Left kidney (tissue), 2 donors: Measurements from ENCODE around the gene MTHFR. TPM values are rescaled to one million over a fixed set of nuclear protein-coding genes. Genes with fewer than 3 reads are reported as not detected.

Source experiments
- DNase-seq: peaks from one replicate; pipeline ENCODE4 v3.0.0-alpha.2; 2013
- polyA plus RNA-seq: library from polyadenylated mRNA; unstranded; fragments of 120-200 nt; gene quantifications from one replicate; pipeline ENCODE4 v1.2.1, GENCODE V29; 2013; ENCODE audit not compliant: insufficient read length

Gene MTHFR
- polyA plus RNA-seq, 1 donor = 24.9 TPM

DNA sequence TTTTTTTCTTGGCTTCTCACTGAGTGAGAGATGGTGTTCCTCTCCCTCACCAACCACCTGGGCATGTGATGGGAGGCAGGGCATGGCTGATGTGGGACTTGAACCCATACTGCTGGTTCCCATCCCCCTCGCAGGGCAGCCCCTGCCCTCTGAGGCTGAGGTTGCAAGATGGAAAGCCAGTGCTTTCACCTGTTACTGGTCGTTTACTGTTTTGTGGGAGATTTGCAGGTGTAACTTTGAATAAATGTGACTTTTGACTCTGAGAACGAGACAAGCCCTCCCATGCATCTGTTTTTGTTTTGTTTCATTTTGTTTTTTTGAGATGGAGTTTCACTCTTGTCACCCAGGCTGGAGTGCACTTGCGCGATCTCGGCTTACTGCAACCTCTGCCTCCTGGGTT lies 22.2 kb downstream of the MTHFR start:
- DNase-seq = no peak

DNA sequence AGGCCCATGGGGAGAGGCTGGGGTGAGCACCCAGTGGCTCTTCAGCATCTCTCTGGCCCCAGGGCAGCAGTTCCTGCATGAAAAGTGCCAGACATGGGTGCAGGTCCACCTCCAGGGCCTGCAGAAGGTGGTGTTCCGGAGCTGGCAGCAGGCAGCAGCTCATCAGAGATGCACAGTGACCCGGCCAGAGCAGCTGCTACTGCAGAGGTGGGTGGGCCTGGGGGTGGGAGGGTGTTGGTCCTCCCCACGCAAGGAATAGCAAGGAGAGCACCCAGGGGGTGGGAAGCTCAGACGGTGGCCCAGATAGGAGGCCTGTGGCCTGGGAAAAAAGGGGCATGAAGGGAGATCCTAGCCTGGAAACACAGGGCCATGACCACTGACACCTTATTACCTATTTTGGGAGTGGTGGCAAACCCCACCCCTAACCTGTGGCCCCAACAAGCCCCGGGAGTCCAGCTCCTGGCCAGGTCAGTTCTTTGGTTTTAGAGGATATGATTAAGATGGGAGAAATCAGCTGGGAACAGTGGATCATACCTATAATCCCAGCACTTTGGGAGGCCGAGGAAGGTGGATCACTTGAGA lies 23.5 kb downstream of the MTHFR start:
- no peak for DNase-seq

DNA sequence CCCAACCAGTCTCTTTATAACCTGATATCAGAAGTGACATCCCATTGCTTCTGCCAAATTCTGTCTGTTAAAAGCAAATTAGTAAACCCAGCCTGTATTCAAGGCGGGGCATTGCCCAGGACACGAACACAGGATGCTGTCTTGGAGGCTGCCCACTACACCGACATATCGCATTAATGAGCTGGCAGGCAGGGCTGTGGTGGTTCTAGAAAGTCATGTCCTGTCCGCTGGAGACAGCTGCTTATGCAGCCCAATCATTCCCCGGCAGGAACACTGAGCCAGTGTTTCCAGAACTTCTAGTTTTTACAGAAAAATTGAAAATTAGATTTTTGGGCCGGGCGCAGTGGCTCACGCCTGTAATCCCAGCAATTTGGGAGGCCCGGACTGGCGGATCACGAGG lies 24.5 kb downstream of the MTHFR start:
- no peak for DNase-seq

DNA sequence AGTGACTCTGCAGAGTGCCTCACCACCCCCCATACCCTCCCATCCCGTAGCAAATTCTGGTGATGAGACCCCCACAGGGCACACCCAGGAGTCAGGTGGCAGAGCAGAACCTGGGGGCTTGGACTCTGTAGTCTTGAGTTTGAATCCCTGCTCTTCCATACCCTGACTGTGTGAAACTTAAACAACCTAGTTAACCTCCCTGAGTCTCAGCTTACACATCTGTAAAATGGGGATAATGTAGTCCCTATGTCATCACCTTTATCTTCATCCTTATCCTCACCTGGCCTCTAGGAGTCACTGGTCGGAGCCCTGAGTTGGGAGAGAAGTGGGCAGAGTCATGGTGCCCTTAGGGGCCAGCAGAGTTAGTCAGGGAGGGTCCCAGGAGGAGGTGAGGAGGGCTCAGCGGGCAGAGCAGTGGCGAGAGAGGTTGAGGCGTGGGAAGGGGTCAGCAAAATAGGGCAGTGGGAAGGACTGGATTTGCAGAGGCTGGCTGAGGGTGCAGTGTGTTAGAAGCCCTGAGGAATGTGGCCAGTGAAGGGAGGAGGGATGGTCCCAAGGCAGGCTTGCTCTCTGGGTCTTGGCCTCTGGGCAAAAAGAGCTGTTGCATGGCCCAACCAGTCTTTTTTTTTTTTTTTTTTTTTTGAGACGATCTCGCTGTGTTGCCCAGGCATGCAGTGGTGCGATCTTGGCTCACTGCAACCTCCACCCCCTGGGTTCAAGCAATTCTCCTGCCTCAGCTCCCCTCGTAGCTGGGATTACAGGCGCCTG lies 25.2 kb downstream of the MTHFR start:
- no peak for DNase-seq

DNA sequence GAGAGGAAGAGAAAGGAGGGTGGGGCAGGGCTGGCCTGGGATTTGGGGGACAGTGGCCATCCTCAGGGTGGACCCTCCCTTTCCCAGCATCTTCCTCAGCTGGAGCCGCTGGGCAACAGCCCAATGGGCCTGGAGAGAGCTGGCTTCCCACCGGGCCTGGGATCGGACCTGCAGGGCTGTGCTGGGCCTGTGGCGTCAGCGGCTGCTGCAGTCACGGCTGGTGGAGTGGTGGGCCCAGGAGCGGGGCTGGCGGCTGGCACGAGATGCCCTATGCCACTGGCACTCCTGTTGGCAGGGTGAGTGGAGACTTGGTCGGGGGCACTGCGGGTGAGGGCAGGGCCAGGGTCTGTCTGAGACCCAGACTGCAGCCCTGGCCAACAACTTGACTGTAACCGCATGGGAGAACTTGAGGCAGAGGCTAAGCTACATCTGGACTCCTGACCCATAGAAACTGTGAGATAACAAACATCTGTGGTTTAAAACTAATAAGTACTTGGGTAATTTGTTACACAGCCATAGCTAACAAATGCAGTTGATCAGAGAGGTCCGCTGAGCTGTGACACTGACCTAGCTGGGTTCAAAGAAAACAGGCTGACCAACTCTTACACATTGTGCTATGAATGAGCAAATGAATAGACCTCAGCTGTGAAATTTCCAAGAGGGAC lies 25.9 kb downstream of the MTHFR start:
- no peak for DNase-seq

DNA sequence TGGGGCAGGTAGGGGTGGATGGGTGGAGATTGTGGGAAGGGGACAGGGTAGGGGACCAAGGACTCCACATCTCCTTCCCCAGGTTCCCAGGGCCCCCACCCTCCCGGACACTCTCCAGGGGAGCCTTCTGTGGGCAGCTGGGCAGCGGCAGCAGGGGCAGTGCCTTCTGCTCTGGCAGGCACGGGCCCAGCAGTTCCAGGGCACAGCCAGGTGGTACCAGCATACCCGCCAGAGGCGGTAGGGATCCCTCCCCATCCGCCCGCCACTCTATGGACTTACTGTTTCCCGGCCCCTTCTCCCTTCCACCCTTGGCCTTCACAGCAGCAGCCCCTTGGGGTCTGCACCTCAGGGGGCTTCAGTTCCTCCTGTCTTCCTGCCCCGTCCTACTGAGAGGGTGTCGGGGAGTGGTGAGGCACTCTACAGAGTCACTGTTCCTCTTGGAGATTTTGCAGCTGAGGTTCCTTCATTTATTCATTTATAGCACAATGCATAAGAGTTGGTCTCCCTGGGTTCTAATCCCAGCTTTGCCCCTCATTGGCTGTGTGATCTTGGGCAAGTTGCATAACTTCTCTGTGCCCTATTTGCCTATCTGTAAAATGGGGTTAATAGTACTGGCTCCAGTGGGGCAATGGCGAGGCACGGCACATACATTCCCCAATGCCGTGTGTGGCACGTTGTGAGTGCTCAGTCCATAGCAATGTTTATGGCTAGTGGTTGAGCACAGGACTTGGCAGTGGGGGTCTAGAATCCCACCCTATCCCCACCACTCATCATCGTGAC lies 26.7 kb downstream of the MTHFR start:
- DNase-seq = no peak

DNA sequence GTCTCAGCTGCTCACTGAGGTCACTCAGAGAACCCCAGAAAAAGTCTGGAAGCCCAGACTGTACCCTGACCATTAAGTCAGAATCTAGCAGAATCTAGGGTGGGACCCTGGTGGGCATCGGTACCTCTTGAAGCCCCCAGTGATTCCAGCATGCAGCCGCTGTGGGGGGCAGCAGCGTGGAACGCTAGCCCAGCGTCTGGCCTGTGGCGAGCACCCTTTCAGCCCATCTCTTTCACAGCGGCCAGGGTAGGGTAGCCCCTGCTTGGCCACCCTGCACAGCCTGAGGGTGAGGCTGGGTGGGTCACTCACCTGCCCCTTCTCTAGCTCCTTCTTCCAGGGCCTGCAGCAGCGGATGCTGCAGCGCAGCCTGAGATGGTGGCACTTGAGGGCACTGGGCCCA lies 27.4 kb downstream of the MTHFR start:
- DNase-seq = no peak

DNA sequence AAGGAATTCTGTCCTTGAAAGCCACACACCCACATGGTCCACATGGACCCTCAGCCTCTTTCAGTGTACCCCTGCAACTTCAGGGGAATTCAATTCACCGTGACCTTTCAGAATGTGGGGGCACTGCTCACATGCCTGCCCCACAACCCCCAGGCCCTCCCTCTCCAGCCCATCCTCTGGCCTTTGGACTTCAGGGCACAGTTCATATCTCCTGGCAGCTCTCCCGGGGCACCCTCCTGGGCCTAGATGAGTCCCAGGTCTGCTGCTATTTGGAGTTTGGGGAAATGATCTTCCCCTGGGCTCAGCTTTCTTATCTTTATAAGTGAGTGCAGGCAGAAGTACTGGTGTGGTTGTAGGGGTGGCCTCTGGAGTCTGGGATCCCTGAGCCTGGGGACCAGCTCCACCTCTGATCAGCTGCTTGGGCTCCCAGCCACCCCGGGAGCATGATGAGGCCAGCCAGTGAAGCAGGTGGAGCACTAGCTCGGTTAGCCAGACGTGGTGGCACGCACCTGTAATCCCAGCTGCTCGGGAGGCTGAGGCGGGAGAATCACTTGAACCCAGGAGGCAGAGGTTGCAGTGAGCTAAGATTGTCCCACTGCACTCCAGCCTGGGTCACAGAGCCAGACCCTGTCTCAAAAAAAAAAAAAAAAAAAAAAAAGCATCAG lies 28.0 kb downstream of the MTHFR start:
- DNase-seq = no peak

DNA sequence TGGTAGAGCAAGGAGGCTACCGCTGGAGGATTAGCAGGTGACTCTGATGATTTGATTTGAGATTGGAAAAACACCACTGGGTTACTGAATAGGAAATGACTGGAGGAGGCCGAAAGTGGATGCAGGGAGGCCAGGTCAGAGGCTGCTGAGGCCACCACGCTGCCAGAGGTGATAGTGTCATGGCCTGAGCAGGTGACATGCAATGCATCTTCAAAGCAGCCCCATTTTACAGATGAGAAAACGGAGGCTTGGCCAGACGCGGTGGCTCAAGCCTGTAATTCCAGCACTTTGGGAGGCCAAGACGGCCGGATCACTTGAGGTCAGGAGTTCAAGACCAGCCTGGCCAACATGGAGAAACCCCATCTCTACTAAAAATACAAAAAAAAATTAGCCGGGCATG lies 31.0 kb downstream of the MTHFR start:
- DNase-seq = no peak

DNA sequence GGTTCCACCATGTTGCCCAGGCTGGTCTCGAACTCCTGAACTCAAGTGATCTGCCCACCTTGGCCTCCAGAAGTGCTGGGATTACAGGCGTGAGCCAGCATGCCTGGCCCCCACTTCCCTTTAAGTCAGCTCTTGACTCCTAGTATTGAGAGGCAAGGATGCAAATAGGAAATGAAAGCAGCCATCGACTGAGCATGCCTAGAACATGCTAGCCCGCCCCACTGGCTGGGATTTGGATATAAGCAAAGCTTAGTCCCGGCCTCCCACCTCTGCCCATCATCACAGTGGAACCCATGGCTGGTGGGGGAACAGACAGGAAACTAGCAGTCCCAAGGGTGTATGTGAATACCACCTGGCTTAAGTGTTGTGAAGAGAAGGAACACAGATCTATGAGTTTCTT lies 33.3 kb downstream of the MTHFR start:
- no peak for DNase-seq

DNA sequence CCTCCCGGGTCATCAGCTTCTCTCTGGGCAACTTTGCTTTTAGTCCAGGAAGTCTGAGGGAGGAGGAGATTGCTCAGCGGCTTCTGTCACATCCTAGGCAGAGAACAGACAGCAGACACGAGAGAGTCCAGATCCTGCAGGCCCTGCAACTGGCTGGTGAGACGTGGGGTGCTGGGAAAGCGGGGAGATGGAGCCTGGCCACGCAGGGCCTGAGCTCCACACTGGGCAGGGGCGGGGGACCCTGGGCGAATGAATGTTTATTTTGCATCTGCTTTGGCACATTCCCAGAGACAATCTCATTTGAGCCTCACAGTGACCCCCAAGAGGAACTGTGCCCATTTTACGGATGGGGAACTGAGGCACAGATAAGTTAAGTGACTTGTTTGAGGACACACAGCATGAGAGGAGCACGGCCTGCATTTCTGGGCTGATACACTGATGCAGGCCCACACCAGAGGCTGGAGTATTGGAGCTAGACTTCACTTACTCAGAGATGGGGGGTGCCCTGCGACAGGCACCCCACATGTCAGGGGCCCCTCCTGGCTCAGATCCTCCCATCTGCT lies 34.2 kb downstream of the MTHFR start:
- DNase-seq = no peak

DNA sequence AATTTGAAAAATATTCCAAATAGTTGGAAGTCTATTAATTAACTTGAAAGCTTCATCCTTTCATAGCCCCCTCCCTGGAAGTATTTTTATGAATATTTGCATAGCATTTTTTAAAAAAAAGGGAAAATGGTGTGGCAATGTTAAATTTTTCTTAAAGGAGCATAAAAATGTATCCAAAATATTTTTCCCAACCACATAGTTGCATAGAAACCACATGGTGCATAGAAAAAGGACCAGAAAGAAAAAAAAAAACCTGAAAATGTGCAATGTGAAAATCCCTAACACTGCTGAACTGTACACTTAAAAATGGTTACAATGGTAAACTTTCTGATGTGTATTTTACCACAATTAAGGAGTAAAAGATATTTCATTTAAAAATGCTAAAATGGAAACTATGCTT lies 35.8 kb downstream of the MTHFR start:
- no peak for DNase-seq

DNA sequence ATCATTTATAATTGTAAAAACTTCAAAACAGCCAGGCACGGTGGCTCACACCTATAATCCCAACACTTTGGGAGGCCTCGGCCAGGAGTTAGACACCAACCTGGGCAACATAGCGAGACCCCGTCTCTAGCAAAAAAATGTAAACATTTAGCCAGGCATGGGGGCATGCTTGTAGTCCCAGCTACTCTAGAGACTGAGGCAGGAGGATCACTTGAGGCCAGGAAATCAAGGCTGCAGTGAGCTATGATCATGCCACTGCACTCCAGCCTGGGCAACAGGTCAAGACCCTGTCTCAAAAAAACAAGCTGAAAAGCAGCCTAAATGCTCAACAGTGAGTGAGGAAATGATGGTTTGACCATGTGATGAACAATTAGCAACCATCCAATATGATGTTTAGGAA lies 36.5 kb downstream of the MTHFR start:
- DNase-seq = no peak

DNA sequence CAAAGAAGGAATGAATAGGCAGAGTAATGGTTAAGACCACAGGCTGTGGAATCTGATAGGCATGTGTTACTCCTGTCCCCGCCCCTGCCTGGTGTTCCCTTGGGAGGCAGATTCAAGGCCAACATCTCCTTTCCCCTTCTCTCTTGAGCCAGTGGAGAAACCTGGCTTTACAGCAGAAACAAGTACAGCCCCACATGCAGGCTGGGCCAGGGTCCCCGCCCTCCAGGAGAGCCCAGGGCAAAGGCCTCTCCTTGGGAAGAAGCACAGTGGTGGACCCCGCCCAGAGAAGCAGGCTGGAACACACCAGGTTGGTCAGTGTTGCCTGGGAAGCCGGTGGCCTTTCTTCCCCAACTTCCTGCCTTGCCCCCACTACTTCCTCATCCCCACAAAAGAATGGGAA lies 36.9 kb downstream of the MTHFR start:
- no peak for DNase-seq

DNA sequence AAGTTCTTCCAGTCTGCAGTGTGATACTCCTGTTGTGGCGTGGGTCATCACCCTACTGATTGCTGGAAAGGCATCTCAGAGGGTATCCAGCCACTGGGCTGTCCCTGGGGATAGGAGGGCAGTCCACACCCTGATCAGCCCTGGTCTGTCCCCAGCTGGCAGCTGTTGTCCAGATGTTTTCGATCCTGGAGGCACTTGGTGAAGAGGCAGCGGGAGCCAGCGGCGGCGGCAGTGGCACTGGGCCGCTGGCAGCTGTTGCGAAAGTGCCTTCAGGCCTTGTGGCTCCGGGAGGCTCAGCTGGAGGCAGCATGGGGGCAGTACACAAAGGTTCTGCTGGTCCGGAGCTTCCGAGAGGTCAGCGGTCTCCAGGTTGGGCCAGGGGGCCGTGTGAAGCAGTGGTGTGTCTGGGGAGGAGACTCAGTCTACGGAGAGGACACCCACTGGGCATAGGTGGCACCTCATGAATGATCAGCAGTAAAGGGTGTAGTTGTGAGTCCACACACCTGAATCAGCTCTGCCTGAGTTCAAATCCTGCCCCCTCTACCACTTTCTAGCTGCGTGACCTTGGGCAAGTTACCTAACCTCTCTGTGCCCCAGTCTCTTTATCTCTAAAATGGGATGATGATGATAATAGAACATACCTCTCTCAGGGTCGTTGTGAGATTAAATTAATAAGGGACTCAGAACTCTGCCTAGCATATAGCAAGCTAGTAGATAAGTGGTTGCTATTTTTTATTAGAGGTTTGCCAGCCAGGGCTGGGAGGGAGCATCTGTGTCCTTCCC lies 37.7 kb downstream of the MTHFR start:
- DNase-seq = no peak

DNA sequence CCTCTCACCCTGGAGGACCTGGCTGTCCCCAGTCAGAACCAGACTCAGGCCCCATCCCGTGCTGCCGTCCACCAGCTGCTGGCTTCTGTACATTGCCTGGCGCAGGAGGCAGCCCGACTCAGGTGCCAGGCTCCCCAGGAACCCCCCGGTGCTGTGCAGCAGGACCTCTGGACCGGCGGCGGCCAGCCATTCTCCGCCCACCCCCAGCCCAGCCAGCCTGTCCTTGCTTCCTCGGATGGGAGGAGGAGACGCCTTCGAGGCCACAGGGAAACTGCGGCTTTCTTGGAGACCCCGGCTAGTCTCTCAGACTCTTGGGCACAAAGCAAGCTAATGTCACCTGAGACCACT lies 39.4 kb downstream of the MTHFR start:
- no peak for DNase-seq

DNA sequence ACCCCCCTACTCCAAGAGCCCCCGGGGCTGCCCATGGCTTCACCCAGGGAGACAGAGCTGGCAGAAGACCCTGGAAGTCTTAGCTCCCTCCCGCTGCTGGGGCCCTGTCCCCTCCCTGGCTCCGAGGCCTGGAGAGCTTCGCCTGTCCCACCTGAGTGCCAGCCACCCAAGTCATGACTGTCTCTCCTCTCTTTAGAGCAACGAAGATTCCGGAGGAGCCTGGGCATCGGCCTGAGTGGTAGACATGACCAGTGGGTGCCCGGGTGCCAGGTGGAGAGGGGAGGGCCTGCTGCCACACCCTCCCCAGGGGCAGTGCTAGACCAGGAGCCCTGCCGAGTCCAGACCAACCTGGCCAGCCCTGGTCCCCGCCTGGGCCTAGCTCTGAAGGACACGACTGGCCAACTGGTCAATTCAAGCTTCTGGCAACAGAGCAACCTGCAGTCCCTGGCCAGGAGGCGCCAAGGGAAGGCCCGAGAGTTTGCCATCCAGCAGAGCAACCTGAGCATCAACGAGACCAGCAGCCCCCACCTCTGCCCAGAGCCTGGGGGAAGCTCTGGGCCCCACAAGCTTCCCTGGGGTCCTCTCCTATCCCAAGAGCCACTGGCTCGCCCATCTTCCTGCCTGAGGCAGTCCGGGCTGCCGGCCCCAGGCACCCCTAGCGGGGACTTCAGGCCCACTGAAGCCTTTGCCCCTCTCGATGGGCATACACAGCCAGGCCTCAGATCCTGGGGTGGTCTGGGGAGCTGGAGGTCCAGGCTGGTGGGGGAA lies 39.9 kb downstream of the MTHFR start:
- DNase-seq = no peak

DNA sequence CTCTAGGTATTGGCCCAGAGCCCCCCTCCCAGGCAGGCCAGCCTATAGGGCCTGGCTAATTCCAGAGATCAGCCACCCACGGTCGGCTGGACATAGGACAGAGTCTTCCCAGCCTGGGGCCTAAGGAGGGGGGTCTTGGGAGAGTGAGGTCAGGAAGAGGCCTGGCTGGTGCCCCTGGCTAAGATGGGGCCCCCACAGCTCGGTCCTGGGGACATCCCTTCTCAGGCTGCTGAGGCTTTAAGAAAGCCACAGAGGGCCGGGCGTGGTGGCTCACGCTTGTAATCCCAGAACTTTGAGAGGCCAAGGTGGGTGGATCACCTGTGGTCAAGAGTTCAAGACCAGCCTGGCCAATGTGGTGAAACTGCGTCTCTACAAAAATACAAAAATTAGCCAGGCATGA lies 41.2 kb downstream of the MTHFR start:
- no peak for DNase-seq

DNA sequence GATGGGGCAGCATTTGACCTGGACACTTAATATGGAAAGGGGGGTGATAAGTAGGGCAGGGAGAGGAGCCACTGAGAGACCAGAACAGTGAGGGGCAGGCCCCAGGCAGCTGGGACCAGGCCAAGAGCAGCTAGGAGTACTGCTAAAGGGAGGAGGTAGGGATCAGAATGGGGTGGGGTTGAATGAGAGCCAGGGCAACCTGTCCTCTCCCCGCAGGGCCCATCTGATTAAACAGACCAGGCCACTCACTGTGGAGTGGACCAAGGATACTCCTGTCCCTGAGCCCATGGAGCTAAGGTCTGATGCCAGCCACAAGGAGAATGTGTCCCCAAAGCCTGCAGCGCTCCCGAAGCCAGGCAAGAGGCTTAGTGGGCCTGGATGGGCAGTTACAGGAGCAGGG lies 41.6 kb downstream of the MTHFR start:
- no peak for DNase-seq

DNA sequence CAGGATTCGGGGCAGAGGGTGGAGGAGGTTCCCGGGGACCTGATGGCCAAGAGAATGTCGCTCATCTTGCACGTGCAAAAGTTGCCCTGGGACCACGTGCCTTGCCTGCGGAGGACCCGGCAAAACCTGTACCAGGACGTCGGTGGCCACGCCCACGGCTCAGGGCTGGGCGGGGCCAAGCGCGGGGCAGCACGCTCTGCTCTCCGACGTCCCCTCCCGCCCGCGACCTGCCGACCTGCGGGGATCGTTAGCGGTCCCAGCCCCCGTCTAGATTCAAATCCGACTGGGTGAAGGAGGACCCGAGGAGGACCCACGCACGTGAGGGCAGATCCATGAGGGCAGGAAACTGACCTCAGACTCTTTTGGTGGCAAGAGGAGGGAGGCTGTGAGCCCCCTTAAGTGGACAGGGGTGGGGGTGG lies 43.8 kb downstream of the MTHFR start, which contains the start of gene C1orf167:
C1orf167 (plus strand) TSS at position 206 of the 419 bp plus-strand sequence. CDS start 2,208 bp downstream, outside the sequence.
- no peak for DNase-seq
